H1 (cell line): Measurements from ENCODE around the gene PKN3. TPM values are rescaled to one million over a fixed set of nuclear protein-coding genes. Genes with fewer than 3 reads are reported as not detected.

ENCODE experiments used
- CTCF ChIA-PET: fragments of 300-600 bp; sonication (Branson Sonifier 250); formaldehyde crosslinking; loops from one replicate; lab custom pipeline; 2021; ENCODE audit not compliant: partially characterized antibody; lab: Charles Lee
- POLR2A ChIA-PET: fragments of 300-600 bp; sonication (Branson Sonifier 250); formaldehyde crosslinking; loops from one replicate; lab custom pipeline; 2021; ENCODE audit warnings: inconsistent platforms; ENCODE audit not compliant: partially characterized antibody; lab: Charles Lee
- DNase-seq, 2 experiments: peaks; one replicate each; pipeline versions ENCODE4 v3.0.0 to v3.0.0-alpha.2; 2010 to 2022; ENCODE audit warnings: low spot score in 2 of 2, low read depth in 1 of 2, mixed read lengths in 1 of 2
- FAIRE-seq: peaks from 2 replicates; lab custom pipeline; 2011; peaks lifted over from hg19 to GRCh38; lab: Jason Lieb, UNC
- H2AFZ ChIP-seq: 2 replicates; pipeline ENCODE4 v1.8.1; 2012; ENCODE audit warnings: low read length, inconsistent platforms
- H2AK5ac ChIP-seq: 2 replicates; pipeline ENCODE4 v1.6.1; 2013; ENCODE audit warnings: low read depth, low read length
- H2BK120ac ChIP-seq: replicated peaks from 2 replicates; pipeline ENCODE3; 2013; ENCODE audit warnings: low read depth, low read length, inconsistent platforms
- H2BK12ac ChIP-seq: 2 replicates; pipeline ENCODE4 v1.6.1; 2013; ENCODE audit warnings: low read depth, low read length
- H2BK15ac ChIP-seq: 2 replicates; pipeline ENCODE4 v1.6.1; 2013; ENCODE audit warnings: low read length
- H2BK20ac ChIP-seq: 2 replicates; pipeline ENCODE4 v1.6.1; 2013; ENCODE audit warnings: low read length
- H2BK5ac ChIP-seq: 2 replicates; pipeline ENCODE4 v1.6.1; 2013; ENCODE audit warnings: low read depth, low read length
- H3K14ac ChIP-seq: 2 replicates; pipeline ENCODE4 v1.6.1; 2013; ENCODE audit warnings: inconsistent platforms; ENCODE audit not compliant: insufficient read length
- H3K18ac ChIP-seq: 2 replicates; pipeline ENCODE4 v1.6.1; 2013; ENCODE audit warnings: low read length; ENCODE audit errors: extremely low read depth
- H3K23ac ChIP-seq: 2 replicates; pipeline ENCODE4 v1.6.1; 2013; ENCODE audit warnings: inconsistent platforms; ENCODE audit not compliant: insufficient read length
- H3K23me2 ChIP-seq: 2 replicates; pipeline ENCODE4 v1.6.1; 2013; ENCODE audit warnings: low read depth, low read length
- H3K27ac ChIP-seq: 2 replicates; pipeline ENCODE4 v1.6.1; 2011; ENCODE audit warnings: low read depth, low read length, inconsistent platforms
- H3K27me3 ChIP-seq, 4 experiments: replicated peaks in 1 of 4; 1 replicate in 1 of 4; 2 replicates in 3 of 4; pipeline versions ENCODE4 v1.6.1 to v1.8.1; 2011 to 2013; ENCODE audit warnings: low read length in 3 of 4, mild to moderate bottlenecking in 3 of 4, inconsistent platforms in 2 of 4, mixed read lengths in 2 of 4, moderate library complexity in 1 of 4; ENCODE audit not compliant: control insufficient read depth in 3 of 4, insufficient read depth in 3 of 4; ENCODE audit errors: extremely low read depth in 1 of 4
- H3K36me3 ChIP-seq, 4 experiments: 2 replicates each; pipeline versions ENCODE4 v1.6.1 to v1.8.1; 2011 to 2013; ENCODE audit warnings: mild to moderate bottlenecking in 4 of 4, low read length in 3 of 4, moderate library complexity in 2 of 4, control low read depth in 1 of 4, inconsistent platforms in 1 of 4; ENCODE audit not compliant: insufficient read depth in 4 of 4, control insufficient read depth in 2 of 4
- H3K4ac ChIP-seq: replicated peaks from 2 replicates; pipeline ENCODE3; 2013; ENCODE audit warnings: low read length, low read depth, mixed read lengths, inconsistent platforms; ENCODE audit not compliant: insufficient read length
- H3K4me1 ChIP-seq, 4 experiments: replicated peaks in 1 of 4; 1 replicate in 1 of 4; 2 replicates in 3 of 4; pipeline versions ENCODE4 v1.6.1 to v1.8.1; 2011 to 2013; ENCODE audit warnings: low read length in 3 of 4, inconsistent platforms in 2 of 4, mixed read lengths in 1 of 4; ENCODE audit not compliant: insufficient read depth in 4 of 4, control insufficient read depth in 3 of 4
- H3K4me2 ChIP-seq, 2 experiments: 2 replicates each; pipeline versions ENCODE4 v1.6.1 to v1.8.1; 2011 to 2013; ENCODE audit warnings: low read depth in 2 of 2, low read length in 2 of 2, control low read depth in 1 of 2, inconsistent platforms in 1 of 2, mild to moderate bottlenecking in 1 of 2; ENCODE audit not compliant: insufficient read depth in 1 of 2
- H3K4me3 ChIP-seq, 4 experiments: fragments of 200-600, 300-600 bp in 1 of 4; sonication (generic), shearing (Covaris generic), sonication (Bioruptor Twin) in 1 of 4; 2 replicates each; pipeline versions ENCODE4 v1.5.1 to v1.8.1; 2011 to 2016; ENCODE audit warnings: low read length in 4 of 4, low read depth in 3 of 4, control low read depth in 2 of 4, inconsistent platforms in 2 of 4, mild to moderate bottlenecking in 2 of 4, mixed read lengths in 1 of 4, moderate library complexity in 1 of 4; ENCODE audit not compliant: insufficient read depth in 2 of 4; ENCODE audit errors: extremely low read depth in 1 of 4
- H3K56ac ChIP-seq: replicated peaks from 2 replicates; pipeline ENCODE3; 2013; ENCODE audit warnings: low read depth, mild to moderate bottlenecking, mixed read lengths, low read length, inconsistent platforms; ENCODE audit not compliant: insufficient read length
- H3K79me1 ChIP-seq: 2 replicates; pipeline ENCODE4 v1.6.1; 2013; ENCODE audit warnings: low read depth, low read length, control low read depth
- H3K79me2 ChIP-seq, 2 experiments: 2 replicates each; pipeline versions ENCODE4 v1.6.1 to v1.8.1; 2012 to 2013; ENCODE audit warnings: low read length in 2 of 2, mild to moderate bottlenecking in 2 of 2, inconsistent platforms in 1 of 2; ENCODE audit not compliant: insufficient read depth in 2 of 2, control insufficient read depth in 1 of 2
- H3K9ac ChIP-seq, 4 experiments: replicated peaks in 1 of 4; 1 replicate in 1 of 4; 2 replicates in 3 of 4; pipeline versions ENCODE4 v1.6.1 to v1.8.1; 2011 to 2013; ENCODE audit warnings: low read depth in 3 of 4, low read length in 3 of 4, control low read depth in 2 of 4, mild to moderate bottlenecking in 2 of 4, moderate library complexity in 2 of 4, inconsistent platforms in 1 of 4; ENCODE audit errors: extremely low read depth in 1 of 4
- H3K9me3 ChIP-seq, 2 experiments: 2 replicates each; pipeline versions ENCODE4 v1.6.1 to v1.8.1; 2012 to 2013; ENCODE audit warnings: mild to moderate bottlenecking in 2 of 2, moderate library complexity in 2 of 2, control low read depth in 1 of 2, inconsistent platforms in 1 of 2, low read depth in 1 of 2, low read length in 1 of 2, mixed read lengths in 1 of 2; ENCODE audit not compliant: insufficient read depth in 2 of 2
- H4K20me1 ChIP-seq, 2 experiments: replicated peaks in 1 of 2; 2 replicates each; pipeline versions ENCODE3 to v1.8.1; 2011 to 2013; ENCODE audit warnings: inconsistent platforms in 2 of 2, low read length in 2 of 2, mild to moderate bottlenecking in 1 of 2; ENCODE audit not compliant: insufficient read depth in 2 of 2, control insufficient read depth in 1 of 2
- H4K5ac ChIP-seq: 2 replicates; pipeline ENCODE4 v1.6.1; 2013; ENCODE audit warnings: low read length, low read depth, mixed read lengths, inconsistent platforms; ENCODE audit not compliant: insufficient read length
- H4K8ac ChIP-seq: 2 replicates; pipeline ENCODE4 v1.8.0; 2013; ENCODE audit warnings: mild to moderate bottlenecking, moderate library complexity, low read length, inconsistent platforms; ENCODE audit not compliant: insufficient read depth; ENCODE audit errors: extremely low read depth
- H4K91ac ChIP-seq: replicated peaks from 2 replicates; pipeline ENCODE3; 2013; ENCODE audit warnings: low read length, mixed read lengths, inconsistent platforms; ENCODE audit not compliant: insufficient read length
- CBX8 ChIP-seq: fragments of 300-800, 300-1000 bp; sonication (generic); IDR thresholded peaks from 2 replicates; pipeline ENCODE4 v1.7.1; 2016; ENCODE audit warnings: low read depth, low read length, borderline replicate concordance
- CHD1 ChIP-seq: IDR thresholded peaks from 2 replicates; pipeline ENCODE4 v1.6.1; 2012; ENCODE audit warnings: low read depth, low read length, improper control_type of control experiment
- HDAC6 ChIP-seq: IDR thresholded peaks from one replicate; pipeline ENCODE4 v1.7.1; 2012; ENCODE audit warnings: low read depth, mild to moderate bottlenecking, inconsistent platforms, low read length, moderate library complexity
- JUND ChIP-seq: IDR thresholded peaks from 2 replicates; pipeline ENCODE4 v1.6.1; 2011; ENCODE audit warnings: mild to moderate bottlenecking, improper control_type of control experiment, low read length
- MAX ChIP-seq: IDR thresholded peaks from 2 replicates; pipeline ENCODE4 v1.6.1; 2012; ENCODE audit warnings: inconsistent platforms
- RNF2 ChIP-seq: fragments of 200-900, 300-1000 bp; sonication (generic); IDR thresholded peaks from 2 replicates; pipeline ENCODE4 v1.7.1; 2016; ENCODE audit warnings: borderline replicate concordance, low read depth, mild to moderate bottlenecking, antibody characterized with exemption, low read length; ENCODE audit not compliant: poor library complexity, severe bottlenecking; ENCODE audit errors: missing control alignments
- SIN3A ChIP-seq, 2 experiments: IDR thresholded peaks in 1 of 2; conservative IDR thresholded peaks in 1 of 2; 2 replicates each; pipeline ENCODE4 v1.6.1; 2011 to 2012; ENCODE audit warnings: low read length in 2 of 2, improper control_type of control experiment in 1 of 2, low read depth in 1 of 2, mild to moderate bottlenecking in 1 of 2
- TAF1 ChIP-seq: IDR thresholded peaks from 2 replicates; pipeline ENCODE4 v1.6.1; 2011; ENCODE audit warnings: mild to moderate bottlenecking, low read depth, low read length
- TBP ChIP-seq: IDR thresholded peaks from 2 replicates; pipeline ENCODE4 v1.6.1; 2011; ENCODE audit warnings: low read depth, low read length, improper control_type of control experiment
- TEAD4 ChIP-seq: IDR thresholded peaks from 2 replicates; pipeline ENCODE4 v1.6.1; 2012; ENCODE audit warnings: low read depth, low read length, inconsistent platforms, mixed read lengths
- WGBS, 2 experiments: shearing (Covaris generic) in 1 of 2; methylation state at CpG; one replicate each; pipeline versions ENCODE4 v1.1.6 to v1.1.7; 2013 to 2015; ENCODE audit warnings: low lambda C conversion rate in 2 of 2, mixed read lengths in 2 of 2, inconsistent platforms in 1 of 2, low coverage in 1 of 2, missing lambda C conversion rate in 1 of 2; ENCODE audit not compliant: insufficient replicate concordance in 2 of 2, insufficient coverage in 1 of 2, insufficient read length in 1 of 2; ENCODE audit errors: extremely low coverage in 1 of 2, missing lambda C conversion rate in 1 of 2; 5-methylcytosine and 5-hydroxymethylcytosine counted together
- polyA plus RNA-seq, 7 experiments: library from polyadenylated mRNA; depleted of rRNA in 3 of 7; stranded (reverse) in 5 of 7; unstranded in 2 of 7; fragments of >200 nt in 5 of 7; fragments of 200-250 nt in 2 of 7; gene quantifications; 1 replicate in 5 of 7; 2 replicates in 1 of 7; 4 replicates in 1 of 7; pipeline versions ENCODE4 v1.2.1 to v1.2.3, GENCODE V29; 2011 to 2013; ENCODE audit warnings: missing spikeins in 2 of 7, mixed read lengths in 2 of 7
- total RNA-seq: library from RNA; stranded (reverse); fragmentation: NEBNext Ultra II Directional; extraction: Animal tissue kit (Norgen Biotek cat#: 25700); gene quantifications from 2 replicates; pipeline ENCODE4 v1.2.1, GENCODE V29; 2021

PKN3 gene
- total and polyA plus RNA-seq, 2 of the 8 experiments (the other 6 are each of a cell fraction or from before 2014, with no cell fraction given), result 15.7 to 16.3 TPM

GRCh38 chr9:128683340-128684064, 18.8 kb upstream of the PKN3 start:
- DNase-seq, result peak; percentile 92 to 94
- Histone ChIP-seq H3K4ac (peak overlapping the region; percentile 20), H4K8ac (peak overlapping the region; percentile 82; the same call in 1 of the 2 replicates), H2BK20ac (peak overlapping the region; percentile 29), H3K14ac (no peak overlapping the region), H2BK15ac (0 out of 2 replicates have a peak overlapping the region, but pooled peaks have one; percentile 12), H4K91ac (peak overlapping the region; percentile 85), H2BK12ac (peak overlapping the region; percentile 46; the same call in 1 of the 2 replicates), H4K20me1 (peaks cover 17 to 21% of the 10 kb centered on the region in 2 experiments), H2AK5ac (peak overlapping the region; percentile 47), H3K18ac (peak overlapping the region; percentile 98), H3K36me3 (peaks cover 0 to 20% (median 0%) of the 10 kb centered on the region in 4 experiments; a peak in 1 of 8 replicates), H3K56ac (peak overlapping the region; percentile 85), H2BK5ac (peak overlapping the region; percentile 95), H3K4me1 (peaks cover 3 to 15% (median 8%) of the 10 kb centered on the region in 4 experiments; a peak in 6 of 7 replicates), H2AFZ (0 out of 2 replicates have a peak overlapping the region, but pooled peaks have one; percentile 11), H4K5ac (peak overlapping the region; percentile 91), H3K23ac (no peak overlapping the region), H3K9ac (peak overlapping the region; percentile 89 to 96 (median 92)), H3K27me3 (no peaks in the 10 kb centered on the region), H3K9me3 (no peaks in the 10 kb centered on the region; a peak in 1 of 4 replicates), H3K4me3 (peak overlapping the region; percentile 91 to 99 (median 97)), H3K4me2 (peak overlapping the region; percentile 95 to 100), H2BK120ac (peak overlapping the region; percentile 30), H3K79me1 (peaks cover 8% of the 10 kb centered on the region; the same call in 1 of the 2 replicates), H3K23me2 (peaks cover 17% of the 10 kb centered on the region), H3K27ac (peak overlapping the region; percentile 95), H3K79me2 (peaks cover 25 to 49% of the 10 kb centered on the region in 2 experiments)
- CTCF ChIA-PET, result interaction anchor here (0.6 to 2.9 kb wide), 5 partner anchors 17 to 533 kb away, joined by 3 to 16 read pairs (median 5); no protein-coding TSS in a partner anchor
- no peak for FAIRE-seq
- 1% methylated on average over 20 of the region's 21 CpGs; no CpG with 5 or more reads in 1 of the 2 experiments for WGBS, 2 experiments
- POLR2A ChIA-PET, result interaction anchor here (0.5 to 46.1 kb wide), 24 partner anchors 6 to 340 kb away, joined by 3 to 1197 read pairs (median 4); partner anchors contain the start of genes DYNC2I2, PKN3, SET and SPTAN1
- TF ChIP-seq MAX (peak; percentile 63), TEAD4 (peak; percentile 60; the same call in 1 of the 2 replicates), RNF2 (no peak), SIN3A (conservative IDR thresholded peaks at IDR 0.05 in 1 of 2, IDR thresholded peaks at IDR 0.05 in 1 of 2; ENCODE audit: low read depth in 1 of 2, low read length in 2 of 2) (peak; percentile 28 to 47; a peak in 2 of 4 replicates), TBP (peak; percentile 97), CBX8 (no peak), TAF1 (peak; percentile 99), JUND (no peak), HDAC6 (no peak), CHD1 (no peak; the same call in 1 of the 2 replicates)
